DMS53 treated with DMSO at 0.1 percent for 48 hours (cell line): ENCODE data around the gene PAGR1.
"Not testable (repeated sequence)": the region's sequence is repeated elsewhere in the genome, so short reads cannot be mapped to it uniquely, and the experiment has no call there.

Source experiments
- DNase-seq: peaks from one replicate; lab custom pipeline; 2025; ENCODE audit not compliant: unreplicated experiment; lab: John Stamatoyannopoulos, UW

PAGR1 gene

DNA sequence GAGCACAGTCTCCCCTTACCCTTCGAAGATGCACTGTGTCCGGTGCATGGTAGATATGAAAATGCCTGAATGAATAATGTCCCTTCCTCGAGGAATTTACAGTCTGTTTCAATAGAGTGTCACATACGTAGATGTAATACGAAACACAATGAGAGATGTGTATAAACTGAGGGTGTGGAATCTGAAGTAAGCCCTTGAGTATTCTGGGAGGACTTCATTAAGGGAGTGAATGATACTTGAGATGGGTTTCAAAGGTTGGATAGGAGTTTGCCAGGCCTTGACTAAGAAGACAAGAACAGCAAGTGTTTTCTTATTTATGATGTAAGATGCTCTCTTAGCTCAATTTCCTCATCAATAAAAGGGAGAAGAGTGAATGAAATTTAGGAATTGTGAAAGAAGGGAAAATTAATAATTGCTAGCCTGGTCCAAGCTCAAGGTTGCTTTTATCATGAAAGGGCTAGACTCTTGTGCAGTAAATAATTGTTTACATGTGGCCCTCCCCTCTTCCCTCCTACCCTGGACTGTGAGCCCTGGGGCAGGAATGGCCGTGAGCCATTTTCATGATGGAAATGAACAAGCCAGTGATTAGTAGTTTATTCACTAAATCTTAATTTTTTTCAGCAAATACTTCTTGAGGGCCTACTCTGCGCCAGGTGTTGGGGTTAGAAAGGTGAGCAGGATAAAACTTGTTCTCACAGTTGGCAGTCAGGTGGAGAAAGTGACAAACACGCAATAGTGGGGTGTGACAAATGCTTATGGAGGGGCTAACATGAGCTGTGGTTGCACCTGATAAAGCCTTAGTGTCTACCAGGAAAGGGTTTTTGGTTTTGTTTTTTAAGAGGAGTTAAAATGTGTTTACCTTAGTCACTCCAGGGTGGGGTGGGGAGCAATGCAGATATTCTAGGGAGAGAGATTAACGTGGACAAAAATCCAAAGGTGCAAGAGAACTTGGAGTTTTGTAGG lies 23.8 kb upstream of the PAGR1 start:
- no peak for DNase-seq

DNA sequence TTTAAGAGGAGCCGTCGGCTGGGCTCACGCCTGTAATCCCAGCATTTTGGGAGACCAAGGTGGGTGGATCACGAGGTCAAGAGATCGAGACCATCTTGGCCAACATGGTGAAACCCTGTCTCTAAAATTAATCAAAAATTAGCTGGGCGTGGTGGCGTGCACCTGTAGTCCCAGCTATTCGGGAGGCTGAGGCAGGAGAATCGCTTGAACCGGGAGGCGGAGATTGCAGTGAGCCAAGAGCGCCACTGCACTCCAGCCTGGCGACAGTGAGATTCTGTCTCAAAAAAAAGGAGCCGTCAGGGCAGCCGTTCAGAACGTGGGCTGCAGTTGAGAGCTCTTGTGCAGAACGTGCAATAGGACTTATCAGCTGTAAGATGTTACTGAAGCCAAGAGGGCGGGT lies 22.8 kb upstream of the PAGR1 start:
- DNase-seq = not testable (repeated sequence)

DNA sequence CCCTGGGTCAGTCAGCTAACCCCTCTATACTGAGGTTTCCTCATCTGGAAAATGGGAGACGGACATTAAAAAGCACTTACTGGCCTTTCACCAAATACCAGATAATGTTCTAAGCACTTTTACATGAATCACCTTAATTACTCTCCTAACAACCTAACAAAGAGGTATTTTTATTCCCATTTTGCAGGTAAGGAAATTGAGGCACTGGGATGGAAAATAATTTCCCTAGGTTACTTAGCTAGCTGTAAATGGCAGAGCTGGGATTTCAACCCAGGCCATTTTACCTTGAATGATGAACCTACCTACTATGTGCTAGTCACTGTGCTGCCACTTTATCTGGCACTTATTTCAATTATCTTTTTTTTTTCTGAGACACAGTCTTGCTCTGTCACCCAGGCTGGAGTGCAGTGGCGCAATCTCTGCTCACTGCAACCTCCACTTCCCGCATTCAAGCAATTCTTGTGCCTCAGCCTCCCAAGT lies 21.7 kb upstream of the PAGR1 start:
- no peak for DNase-seq

DNA sequence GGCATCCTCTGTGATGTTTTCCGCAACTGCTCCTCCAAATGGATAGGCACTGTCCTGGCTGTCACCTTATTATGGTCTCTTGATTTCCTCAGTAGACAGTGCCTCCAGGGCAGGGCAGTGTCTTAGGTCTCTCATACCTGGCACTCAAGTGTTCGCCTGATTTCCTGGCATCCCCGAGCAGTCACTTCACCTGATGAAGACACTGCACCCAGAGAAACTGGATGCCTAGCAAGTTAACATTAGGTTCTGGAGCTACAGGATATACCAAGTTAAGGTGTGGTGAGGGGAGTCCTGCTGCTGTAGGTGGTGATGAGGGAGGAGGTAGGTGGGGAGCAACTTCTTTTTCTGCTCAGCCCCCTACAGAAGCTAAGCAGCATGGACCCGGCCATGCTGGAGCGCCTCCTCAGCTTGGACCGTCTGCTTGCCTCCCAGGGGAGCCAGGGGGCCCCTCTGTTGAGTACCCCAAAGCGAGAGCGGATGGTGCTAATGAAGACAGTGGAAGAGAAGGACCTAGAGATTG lies 13.5 kb upstream of the PAGR1 start:
- no peak for DNase-seq

DNA sequence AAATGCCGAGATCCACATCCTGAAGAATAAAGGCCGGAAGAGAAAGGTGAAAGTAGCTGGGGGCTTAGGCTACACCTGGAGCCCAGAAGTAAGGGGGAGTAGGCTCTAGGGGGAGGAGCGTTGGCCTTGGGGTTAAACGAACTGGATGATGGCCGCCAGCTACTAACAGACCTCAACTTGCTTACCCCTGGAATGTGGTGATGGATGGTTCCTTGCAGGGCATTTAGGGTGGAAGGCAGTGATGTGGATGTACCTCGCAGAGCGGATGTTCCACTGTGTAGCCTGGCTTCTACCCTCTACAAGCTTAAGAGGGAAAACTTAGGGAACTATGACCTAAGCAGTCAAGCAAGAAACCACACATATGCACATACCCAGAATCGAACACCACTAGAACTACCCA lies 11.9 kb upstream of the PAGR1 start:
- DNase-seq = no peak

GRCh38 chr16:29804455-29805231 lies 11.3 kb upstream of the PAGR1 start:
- no peak for DNase-seq

- DNase-seq = peak; percentile 80
Observed at GRCh38 chr16:29805232-29806098, 10.5 kb upstream of the PAGR1 start.

GRCh38 chr16:29806099-29806579 lies 9.8 kb upstream of the PAGR1 start, which contains the start of gene MAZ:
TSS of gene MAZ (plus strand) at chr16:29806529. CDS start at chr16:29806702, 173 bp downstream.
- DNase-seq = no peak

DNA sequence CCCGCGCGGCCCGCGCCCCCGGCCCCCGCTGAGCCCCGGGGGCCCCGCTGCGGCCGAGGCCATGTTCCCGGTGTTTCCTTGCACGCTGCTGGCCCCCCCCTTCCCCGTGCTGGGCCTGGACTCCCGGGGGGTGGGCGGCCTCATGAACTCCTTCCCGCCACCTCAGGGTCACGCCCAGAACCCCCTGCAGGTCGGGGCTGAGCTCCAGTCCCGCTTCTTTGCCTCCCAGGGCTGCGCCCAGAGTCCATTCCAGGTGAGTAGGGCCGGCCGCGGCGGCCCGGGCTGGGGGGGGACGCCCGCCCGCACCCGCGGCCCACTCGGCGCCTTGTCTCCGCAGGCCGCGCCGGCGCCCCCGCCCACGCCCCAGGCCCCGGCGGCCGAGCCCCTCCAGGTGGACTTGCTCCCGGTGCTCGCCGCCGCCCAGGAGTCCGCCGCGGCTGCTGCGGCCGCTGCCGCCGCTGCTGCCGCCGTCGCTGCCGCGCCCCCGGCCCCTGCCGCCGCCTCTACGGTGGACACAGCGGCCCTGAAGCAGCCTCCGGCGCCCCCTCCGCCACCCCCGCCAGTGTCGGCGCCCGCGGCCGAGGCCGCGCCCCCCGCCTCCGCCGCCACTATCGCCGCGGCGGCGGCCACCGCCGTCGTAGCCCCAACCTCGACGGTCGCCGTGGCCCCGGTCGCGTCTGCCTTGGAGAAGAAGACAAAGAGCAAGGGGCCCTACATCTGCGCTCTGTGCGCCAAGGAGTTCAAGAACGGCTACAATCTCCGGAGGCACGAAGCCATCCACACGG lies 9.1 kb upstream of the PAGR1 start:
- DNase-seq = no peak

DNA sequence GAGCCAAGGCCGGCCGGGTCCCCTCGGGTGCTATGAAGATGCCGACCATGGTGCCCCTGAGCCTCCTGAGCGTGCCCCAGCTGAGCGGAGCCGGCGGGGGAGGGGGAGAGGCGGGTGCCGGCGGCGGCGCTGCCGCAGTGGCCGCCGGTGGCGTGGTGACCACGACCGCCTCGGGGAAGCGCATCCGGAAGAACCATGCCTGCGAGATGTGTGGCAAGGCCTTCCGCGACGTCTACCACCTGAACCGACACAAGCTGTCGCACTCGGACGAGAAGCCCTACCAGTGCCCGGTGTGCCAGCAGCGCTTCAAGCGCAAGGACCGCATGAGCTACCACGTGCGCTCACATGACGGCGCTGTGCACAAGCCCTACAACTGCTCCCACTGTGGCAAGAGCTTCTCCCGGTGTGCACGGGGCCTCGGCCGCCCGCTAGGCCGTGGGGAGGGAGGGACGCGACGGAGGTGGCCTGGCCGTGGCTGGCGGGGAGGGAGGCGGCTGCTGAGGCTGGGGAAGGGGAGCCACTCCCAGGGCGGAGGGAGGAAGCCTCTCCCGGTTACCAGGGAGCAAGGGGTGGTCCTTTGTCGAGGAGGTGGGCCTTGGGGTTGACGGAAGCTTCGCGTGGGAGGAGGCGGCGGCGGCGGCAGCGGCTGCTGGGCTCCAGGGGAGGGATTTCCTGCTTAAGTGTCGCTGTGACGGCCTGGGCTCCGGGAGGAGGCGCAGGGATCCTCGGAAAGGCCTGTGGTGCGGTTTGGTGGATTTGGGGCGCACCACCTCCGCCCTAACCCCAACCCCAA lies 8.3 kb upstream of the PAGR1 start:
- DNase-seq = peak; percentile 73

DNA sequence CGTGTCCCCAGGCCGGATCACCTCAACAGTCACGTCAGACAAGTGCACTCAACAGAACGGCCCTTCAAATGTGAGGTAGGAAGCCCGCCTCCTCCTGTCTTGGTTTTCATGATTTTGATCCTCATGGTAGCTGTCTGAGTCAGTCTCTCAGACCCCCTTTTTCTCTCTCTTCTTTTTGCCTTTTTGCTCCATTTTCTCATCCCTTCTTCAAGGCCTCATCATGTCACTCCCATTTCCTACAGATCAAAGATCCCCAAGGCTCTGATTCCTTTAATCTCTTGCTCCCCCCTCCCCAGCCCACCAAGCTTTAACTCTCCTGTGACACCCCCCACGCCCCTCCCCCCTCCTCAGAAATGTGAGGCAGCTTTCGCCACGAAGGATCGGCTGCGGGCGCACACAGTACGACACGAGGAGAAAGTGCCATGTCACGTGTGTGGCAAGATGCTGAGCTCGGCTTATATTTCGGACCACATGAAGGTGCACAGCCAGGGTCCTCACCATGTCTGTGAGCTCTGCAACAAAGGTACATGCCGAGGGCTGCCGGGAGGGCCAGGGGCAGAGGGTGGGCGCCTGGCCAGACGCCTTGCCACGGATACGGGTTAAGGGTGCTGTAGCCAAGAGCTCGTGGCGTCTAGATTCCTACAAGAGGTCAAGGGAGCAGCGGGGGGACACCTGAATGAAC lies 7.6 kb upstream of the PAGR1 start:
- no peak for DNase-seq

- DNase-seq = no peak
Observed at GRCh38 chr16:29809031-29809747, 6.8 kb upstream of the PAGR1 start.

DNA sequence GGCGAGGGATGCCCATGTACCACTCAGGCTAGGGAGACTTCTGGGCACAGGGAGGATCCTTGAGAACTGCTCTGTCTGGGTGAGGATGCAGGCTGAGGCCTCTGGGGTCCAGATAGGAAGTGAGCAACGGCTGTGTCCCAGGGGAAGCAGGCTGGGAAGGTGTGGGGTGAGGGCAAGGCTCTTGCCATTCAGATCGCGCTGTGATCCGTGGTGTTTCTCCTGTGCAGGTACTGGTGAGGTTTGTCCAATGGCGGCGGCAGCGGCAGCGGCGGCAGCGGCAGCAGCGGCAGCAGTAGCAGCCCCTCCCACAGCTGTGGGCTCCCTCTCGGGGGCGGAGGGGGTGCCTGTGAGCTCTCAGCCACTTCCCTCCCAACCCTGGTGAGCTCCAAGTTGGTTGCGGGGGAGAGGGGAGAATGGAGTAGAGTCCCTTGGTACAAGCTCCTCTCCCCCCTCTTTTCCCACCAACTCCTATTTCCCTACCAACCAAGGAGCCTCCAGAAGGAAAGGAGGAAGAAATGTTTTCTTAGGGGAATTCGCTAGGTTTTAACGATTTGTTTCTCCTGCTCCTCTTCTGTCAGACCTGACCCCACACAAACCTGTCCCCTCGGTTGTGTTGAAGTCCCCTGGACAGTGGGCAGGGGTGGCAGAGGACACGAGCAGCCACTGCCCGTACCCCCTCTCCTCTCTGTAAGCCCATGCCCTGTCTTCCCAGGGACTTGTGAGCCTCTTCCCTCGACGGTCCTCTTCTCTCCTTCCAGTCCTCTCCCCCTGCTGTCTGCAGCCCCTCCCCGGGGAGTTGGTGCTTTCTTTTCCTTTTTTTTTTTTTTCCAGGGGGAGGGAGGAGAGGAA lies 5.9 kb upstream of the PAGR1 start:
- DNase-seq = no peak

DNA sequence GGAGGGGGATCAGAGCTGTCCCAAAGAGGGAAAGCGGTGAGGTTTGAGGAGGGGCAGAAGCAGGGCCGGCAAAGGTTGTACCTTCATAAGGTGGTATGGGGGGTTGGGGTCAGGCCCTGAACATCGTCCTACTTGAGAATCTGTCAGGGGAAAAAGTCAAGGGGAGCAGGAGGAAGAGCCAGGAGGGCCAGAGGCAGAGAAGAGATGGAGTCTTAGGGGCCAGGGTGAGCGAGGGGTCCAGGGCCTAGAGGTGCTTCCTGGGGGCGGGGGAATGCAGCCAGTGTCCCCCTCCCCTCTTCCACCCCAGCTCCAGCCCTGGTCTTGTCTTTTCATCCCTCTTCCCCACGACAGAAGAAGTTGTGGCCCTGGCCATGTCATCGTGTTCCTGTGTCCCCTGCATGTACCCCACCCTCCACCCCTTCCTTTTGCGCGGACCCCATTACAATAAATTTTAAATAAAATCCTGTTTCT lies 5.2 kb upstream of the PAGR1 start:
- DNase-seq = no peak

DNA sequence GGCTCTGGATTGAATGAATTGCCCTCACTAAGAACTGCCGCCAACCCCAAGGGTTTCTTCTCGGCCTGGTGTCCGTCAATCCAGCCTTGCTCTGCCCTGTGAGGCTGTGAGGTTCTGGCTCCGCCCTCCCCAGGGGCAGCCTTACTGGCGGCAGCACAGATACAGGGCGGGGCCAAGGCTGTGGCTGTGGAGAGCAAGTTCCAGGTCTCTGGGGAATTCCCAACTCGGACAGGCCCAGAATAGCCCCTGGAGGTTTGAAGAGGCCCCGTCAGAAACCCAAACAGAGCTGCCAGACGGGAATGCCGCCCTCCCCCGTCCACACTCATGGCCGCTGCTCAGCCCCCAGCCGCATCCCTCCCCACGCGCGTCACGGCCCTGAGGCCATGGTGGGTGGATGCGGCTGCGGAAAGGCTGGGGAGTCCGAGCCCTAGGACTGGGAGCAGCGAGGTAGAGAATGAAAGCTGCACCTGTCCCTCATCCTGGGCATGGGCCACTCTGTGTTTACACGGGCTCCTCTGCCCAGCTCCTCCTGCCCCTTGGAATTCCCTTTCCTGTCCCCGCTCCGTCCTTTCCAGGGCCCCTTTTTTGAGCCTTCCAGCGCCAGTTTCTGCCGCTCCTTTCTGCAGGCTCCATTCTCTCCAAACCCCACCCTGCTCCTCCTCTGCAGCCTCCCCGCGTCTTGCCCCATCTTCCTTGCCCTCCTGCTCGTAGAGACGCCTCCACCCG lies 4.6 kb upstream of the PAGR1 start:
- peak; percentile 69 for DNase-seq
